GM11168 (cell line): ENCODE measurements around the gene AGAP1.
"Not testable (repeated sequence)": the region's sequence is repeated elsewhere in the genome, so short reads cannot be mapped to it uniquely, and the experiment has no call there.

Source experiments
- in situ Hi-C: fragments of 300-500 bp; cut with MboI; formaldehyde crosslinking; loops from one replicate; pipeline ENCODE4 v1.12.0; 2022; ENCODE audit warnings: low sequenced_read_pairs; ENCODE audit not compliant: unreplicated experiment

AGAP1 gene

GRCh38 chr2:236073867-236074655 is 580.2 kb downstream of the AGAP1 start:
- in situ Hi-C loops, result no loop called here

DNA sequence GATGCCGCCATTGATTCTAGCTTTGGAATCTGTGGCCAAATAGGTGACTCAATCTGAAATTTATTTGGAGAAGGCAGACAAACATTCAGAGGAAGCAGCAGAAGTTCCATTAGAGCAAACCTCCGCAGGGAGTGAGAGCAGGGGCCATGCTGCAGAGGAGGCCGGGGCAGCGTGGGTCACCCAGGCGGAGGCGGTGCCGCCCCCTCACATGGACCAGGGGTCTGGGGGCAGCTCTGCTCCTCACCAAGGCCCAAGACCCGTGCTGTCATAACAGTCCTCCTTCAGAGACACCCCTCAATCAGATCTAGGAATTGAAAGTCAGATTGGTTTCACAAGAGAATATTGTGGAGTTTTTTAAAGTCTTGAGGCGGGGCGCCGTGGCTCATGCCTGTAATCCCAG is 582.0 kb downstream of the AGAP1 start:
- in situ Hi-C loops, result no loop called here

DNA sequence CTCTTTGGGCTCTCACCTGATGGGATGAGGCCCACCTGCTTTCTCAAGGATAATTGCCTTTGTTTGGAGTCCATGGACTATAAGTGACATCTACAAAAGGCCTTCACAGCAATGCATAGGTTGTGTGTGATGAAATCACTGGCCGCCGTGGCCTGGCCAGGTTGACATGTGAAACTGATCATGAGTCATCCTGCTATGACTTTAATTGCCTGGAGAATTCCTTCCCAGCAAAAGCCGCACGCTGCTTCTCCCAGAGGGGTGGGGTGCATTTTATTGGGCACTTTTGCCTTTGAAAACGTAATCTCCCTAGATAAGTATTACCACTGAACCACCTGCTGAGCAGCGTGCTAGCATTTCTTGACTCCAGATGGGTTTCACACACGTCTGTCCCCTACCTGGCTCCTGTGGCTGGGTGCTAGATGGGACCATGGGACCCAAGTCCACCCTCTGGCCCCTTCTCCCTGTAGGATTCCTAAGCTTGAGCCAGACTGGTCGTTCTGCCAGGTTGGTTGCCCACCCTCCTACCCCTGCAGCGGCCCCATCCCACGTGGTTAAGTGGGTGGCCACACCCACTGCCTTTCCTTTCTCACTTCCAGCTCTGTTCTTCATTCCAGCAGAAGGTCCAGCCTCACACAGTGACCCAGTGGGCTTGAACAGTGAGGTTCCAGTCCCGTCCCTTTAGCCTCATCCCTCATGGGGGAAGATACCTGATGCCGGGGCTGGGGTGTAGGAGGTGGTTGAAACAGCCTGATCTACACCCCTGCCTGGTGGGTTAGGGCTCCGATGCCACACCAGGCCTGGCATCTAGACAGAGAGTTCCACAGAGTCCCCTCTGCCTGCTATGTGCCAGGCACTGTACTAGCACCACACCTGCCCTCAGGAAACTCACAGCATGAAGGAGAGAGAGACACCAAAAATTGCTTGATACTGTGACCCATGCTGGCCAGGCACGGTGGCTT is 584.7 kb downstream of the AGAP1 start:
- in situ Hi-C loops, result no loop called here

- in situ Hi-C loops, result no loop called here
Observed at GRCh38 chr2:236080412-236080811, 586.6 kb downstream of the AGAP1 start.

- in situ Hi-C loops, result no loop called here
Observed at GRCh38 chr2:236081171-236081570, 587.3 kb downstream of the AGAP1 start.

DNA sequence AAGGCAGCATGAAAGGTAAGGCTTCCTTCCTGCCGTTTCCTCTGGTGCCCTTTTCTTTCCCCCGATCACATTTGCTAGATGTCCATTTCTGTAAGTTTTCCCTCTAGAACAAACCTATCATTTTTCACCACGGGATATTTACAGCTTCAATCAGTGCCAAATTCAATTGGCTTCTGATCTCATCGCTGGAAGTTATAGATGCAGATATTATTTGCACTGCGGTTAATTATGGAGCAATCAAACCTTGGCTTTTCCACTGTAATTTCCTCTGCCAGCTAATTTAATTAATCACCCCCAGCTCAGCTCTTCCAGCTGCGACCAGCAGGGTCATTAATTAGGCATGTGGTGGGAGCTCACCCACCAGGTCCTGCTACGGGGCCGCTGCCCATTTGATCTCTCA is 588.2 kb downstream of the AGAP1 start:
- in situ Hi-C loops, result no loop called here

GRCh38 chr2:236083934-236084333 is 590.1 kb downstream of the AGAP1 start:
- in situ Hi-C loops, result no loop called here

- in situ Hi-C loops, result no loop called here
Observed at GRCh38 chr2:236085211-236085610, 591.4 kb downstream of the AGAP1 start.

DNA sequence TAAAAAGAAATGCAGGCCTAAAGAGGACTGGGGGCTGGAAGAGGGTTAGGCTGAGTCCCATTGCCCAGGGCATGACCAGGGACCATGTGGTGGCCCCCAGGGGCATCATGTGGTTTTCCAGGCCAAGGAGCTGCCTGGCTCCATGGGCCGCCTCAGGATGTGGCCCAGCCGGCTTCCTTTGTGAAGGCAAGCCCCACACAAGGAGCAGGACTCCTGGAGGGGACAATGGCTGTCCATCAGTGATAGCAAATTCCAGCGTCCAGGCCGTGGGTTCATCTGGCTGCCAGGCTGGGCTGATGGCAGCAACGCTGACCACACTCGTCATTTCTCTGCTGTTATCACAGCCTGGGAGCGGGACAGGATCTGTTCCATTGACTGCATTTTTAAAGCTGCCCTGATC is 591.8 kb downstream of the AGAP1 start:
- in situ Hi-C loops, result no loop called here

DNA sequence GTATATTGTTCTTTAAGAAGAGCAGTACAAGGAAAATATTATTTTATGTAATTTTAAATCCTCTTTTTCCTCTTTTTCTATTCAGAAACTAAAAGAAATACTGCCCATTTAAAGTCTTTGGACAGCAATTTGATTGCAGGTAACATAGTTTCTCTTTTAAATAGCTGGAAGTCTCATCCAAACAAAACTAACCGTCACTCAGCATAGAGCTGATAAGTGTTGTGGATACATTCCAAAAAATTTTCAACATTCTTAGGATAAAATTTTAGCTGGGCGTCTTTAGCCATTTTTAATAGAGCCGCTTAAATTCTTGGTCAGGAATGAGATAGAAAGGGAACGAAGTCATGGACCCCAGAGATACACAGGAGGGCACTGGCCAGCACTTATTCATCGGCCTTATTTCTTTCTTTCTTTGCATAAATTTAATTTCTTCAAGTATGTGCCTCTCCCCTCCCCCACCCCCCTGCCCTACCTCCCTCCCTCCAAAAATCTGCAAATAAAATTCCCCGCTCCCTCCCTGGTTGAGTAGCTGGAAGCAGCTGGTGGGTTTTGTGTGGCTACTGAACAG is 592.6 kb downstream of the AGAP1 start:
- in situ Hi-C loops, result no loop called here

DNA sequence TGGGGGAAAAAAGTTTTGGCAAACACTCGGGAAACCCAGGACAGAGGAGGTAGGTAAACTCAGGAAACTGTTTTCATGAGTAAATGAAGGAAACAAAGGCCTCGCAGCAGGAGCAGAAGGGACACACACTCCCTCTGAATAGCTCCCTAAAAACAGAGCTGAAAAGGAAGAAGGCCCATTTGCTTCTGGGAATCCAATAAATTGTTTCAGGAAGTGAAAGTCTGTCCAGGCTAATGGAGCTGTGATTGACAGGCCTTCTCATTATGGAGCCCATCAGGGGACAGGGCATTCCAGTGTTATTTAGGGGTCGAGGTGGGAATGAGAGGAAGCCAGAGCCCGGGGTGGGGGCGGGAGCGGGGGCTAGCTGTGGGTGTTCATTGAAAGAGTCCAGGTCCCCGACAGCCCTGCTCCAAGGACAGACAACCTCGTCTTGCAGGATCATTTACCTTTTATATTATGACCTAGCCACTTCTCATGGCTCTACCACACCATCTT is 593.2 kb downstream of the AGAP1 start:
- in situ Hi-C loops, result no loop called here

- in situ Hi-C loops, result no loop called here
Observed at GRCh38 chr2:236088368-236089057, 594.7 kb downstream of the AGAP1 start.

- in situ Hi-C loops, result no loop called here
Observed at GRCh38 chr2:236089271-236090026, 595.6 kb downstream of the AGAP1 start.

DNA sequence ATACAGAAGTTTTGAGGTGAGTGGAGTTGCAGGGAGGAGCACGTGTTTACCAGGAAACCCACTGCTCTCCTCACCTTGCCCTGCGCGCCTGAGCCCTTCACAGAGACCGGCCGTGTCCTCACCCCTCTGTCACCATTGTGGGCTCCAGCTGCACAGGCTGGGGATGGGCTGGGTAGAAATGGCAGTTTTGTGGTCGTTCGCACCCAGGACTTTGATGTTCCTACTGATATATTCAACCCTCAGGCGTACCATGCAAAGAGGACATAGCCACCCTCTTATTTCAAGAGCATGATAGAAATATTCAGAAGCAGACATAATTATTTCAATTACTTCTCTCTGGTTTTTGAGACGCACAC is 596.2 kb downstream of the AGAP1 start:
- in situ Hi-C loops, result no loop called here

GRCh38 chr2:236090826-236091225 is 597.0 kb downstream of the AGAP1 start:
- in situ Hi-C loops, result not testable (repeated sequence)

DNA sequence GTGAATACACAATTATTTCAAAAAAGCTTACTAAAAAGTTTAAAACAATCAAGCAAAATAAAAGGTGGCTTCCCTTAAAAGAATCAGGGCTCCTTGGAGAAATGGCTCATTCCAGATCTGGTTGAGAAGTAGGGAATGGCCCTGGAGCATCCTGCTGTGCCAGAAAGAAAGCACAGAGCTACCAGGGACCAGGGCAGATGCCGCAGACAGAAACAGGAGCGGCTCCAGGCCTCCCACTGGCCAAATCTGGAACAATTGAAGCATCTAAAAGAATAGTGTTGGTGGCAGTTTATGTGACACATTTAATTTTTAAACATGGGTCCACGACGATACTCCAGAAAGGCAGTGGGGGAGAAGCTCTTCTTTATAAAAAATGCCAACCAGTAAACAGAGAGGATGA is 598.9 kb downstream of the AGAP1 start:
- in situ Hi-C loops, result no loop called here

DNA sequence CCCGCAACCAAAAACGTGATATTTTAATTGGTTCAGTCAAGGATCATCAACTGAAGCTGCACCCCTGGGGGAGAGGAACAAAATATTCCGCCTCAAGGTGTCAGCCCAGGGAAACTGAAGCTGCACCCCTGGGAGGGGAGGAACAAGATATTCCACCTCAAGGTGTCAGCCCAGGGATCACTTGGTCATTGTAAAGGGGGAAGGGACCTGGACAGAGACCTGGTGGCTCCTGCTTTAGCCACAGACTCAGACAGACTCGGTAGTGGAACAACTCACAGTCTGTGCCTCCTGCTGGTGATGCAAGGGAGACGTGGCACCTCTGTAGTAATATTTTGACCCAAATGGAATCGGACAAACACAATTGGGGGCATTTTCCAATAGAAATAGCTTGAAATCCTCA is 599.3 kb downstream of the AGAP1 start:
- in situ Hi-C loops, result no loop called here

GRCh38 chr2:236095504-236095903 is 601.7 kb downstream of the AGAP1 start:
- in situ Hi-C loops, result no loop called here

DNA sequence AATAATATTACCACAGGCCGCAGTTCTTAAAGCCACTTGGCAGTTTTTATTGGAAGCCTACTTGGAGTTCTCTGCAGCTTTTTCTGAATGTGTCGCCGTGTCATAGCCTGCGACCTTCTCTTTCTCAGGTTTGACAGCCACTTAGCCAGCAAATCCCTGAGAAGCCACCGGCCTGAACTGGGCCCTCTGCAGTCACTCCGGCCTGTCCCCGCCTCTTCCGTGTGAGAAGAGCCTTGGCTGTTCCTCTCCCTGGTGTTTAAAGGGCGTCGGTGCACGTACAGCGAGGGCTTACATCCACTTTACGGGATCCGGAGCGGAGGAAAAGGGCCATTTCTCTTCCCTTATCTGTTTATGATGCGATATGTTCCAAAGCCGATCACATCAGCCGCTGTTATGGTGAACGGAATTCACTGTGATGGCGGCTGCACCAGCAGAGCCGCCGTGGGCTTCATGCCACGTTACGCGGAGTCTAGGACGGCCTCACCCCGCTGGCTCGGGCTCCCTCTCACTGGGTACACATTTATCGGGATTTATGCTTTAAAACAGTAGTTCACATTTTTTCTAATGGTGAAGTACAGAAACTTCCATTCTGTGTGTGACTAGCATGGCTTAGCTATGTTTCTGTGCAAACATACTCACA is 607.6 kb downstream of the AGAP1 start:
- in situ Hi-C loops, result no loop called here
